HepG2 (cell line): ENCODE results near the gene ZCCHC3. TPM values are rescaled to one million over a fixed set of nuclear protein-coding genes. Genes with fewer than 3 reads are reported as not detected.
A peak's percentile ranks its signal among the peaks of the same experiment; 100 is the strongest.

Experiments
- AGO2 ChIP-seq: fragments of 200-400 bp; formaldehyde crosslinking; optimal IDR thresholded peaks from 2 replicates; pipeline ENCODE3; 2017; ENCODE audit warnings: mild to moderate bottlenecking, low read depth, low read length, moderate library complexity
- CEBPZ ChIP-seq: IDR thresholded peaks from 2 replicates; pipeline ENCODE4 v1.6.1; 2012; ENCODE audit warnings: low read length, improper control_type of control experiment
- FOSL2 ChIP-seq: sonication (generic); formaldehyde crosslinking; IDR thresholded peaks from 2 replicates; pipeline ENCODE4 v1.4.0; 2020; ENCODE audit warnings: missing genetic modification reagents
- GMEB1 ChIP-seq: sonication (generic); formaldehyde crosslinking; IDR thresholded peaks from 2 replicates; pipeline ENCODE4 v1.5.1; 2020; ENCODE audit warnings: missing genetic modification reagents, mild to moderate bottlenecking, borderline replicate concordance
- HMG20B ChIP-seq: conservative IDR thresholded peaks from 2 replicates; pipeline ENCODE4 v1.6.1; 2016; ENCODE audit warnings: missing genetic modification reagents, missing compliant biosample characterization
- PHB2 ChIP-seq: fragments of 450-650 bp; IDR thresholded peaks from 2 replicates; pipeline ENCODE4 v1.6.1; 2018; ENCODE audit not compliant: partially characterized antibody
- PRDM4 ChIP-seq: sonication (generic); formaldehyde crosslinking; IDR thresholded peaks from 2 replicates; pipeline ENCODE4 v1.9.0; 2021; ENCODE audit warnings: missing genetic modification reagents, borderline replicate concordance
- ZFP90 ChIP-seq: sonication (generic); formaldehyde crosslinking; IDR thresholded peaks from 2 replicates; pipeline ENCODE4 v1.8.0; 2022; ENCODE audit warnings: missing genetic modification reagents, mild to moderate bottlenecking, inconsistent platforms, borderline replicate concordance
- ZNF337 ChIP-seq: sonication (generic); formaldehyde crosslinking; IDR thresholded peaks from 2 replicates; pipeline ENCODE4 v1.5.1; 2020; ENCODE audit warnings: missing genetic modification reagents, low read depth, mild to moderate bottlenecking, borderline replicate concordance
- ZNF496 ChIP-seq: sonication (generic); formaldehyde crosslinking; IDR thresholded peaks from 2 replicates; pipeline ENCODE4 v1.8.1; 2023; ENCODE audit warnings: mild to moderate bottlenecking, moderate library complexity, missing genetic modification reagents; ENCODE audit not compliant: insufficient replicate concordance
- ZNF574 ChIP-seq: sonication (generic); formaldehyde crosslinking; IDR thresholded peaks from 2 replicates; pipeline ENCODE4 v1.4.0; 2020; ENCODE audit warnings: missing genetic modification reagents
- ZNF670 ChIP-seq: sonication (generic); formaldehyde crosslinking; IDR thresholded peaks from 2 replicates; pipeline ENCODE4 v1.8.0; 2022; ENCODE audit warnings: mild to moderate bottlenecking, missing genetic modification reagents, borderline replicate concordance
- polyA plus RNA-seq, 8 experiments: library from polyadenylated mRNA; depleted of rRNA in 3 of 8; stranded (reverse) in 7 of 8; unstranded in 1 of 8; fragments of >200 nt; fragmentation: Illumina TruSeq in 4 of 8; extraction: Trizol in 4 of 8; gene quantifications; 2 replicates each; pipeline versions ENCODE4 v1.2.1 to v1.2.3, GENCODE V29; 2011 to 2016; ENCODE audit warnings: low read depth in 4 of 8, missing spikeins in 1 of 8, mixed read lengths in 1 of 8; ENCODE audit not compliant: insufficient read depth in 1 of 8
- total RNA-seq, 5 experiments: library from RNA; depleted of rRNA; stranded (reverse); fragments of >200 nt; fragmentation: Illumina TruSeq; extraction: Trizol; gene quantifications; 2 replicates each; pipeline ENCODE4 v1.2.3, GENCODE V29; 2016; ENCODE audit warnings: low read depth in 1 of 5
- TF ChIP-seq, protein P1 (sequence below): fragments of 450-650 bp; IDR thresholded peaks from 2 replicates; pipeline ENCODE4 v1.6.1; 2017; ENCODE audit warnings: mild to moderate bottlenecking

ZCCHC3 gene
- total and polyA plus RNA-seq, 2 of the 13 experiments (the other 11 are each of a cell fraction or from before 2014, with no cell fraction given): 46.6 to 63.0 TPM

- TF ChIP-seq CEBPZ (no peak), ZNF496 (CRISPR knock-in tag) (no peak), HMG20B (CRISPR knock-in tag) (0 out of 2 replicates have a peak, but pooled peaks have one; percentile 17), PRDM4 (CRISPR knock-in tag) (no peak; the same call in 1 of the 2 replicates), ZNF574 (no peak), ZNF337 (CRISPR knock-in tag) (no peak), ZNF670 (CRISPR knock-in tag) (no peak), ZFP90 (CRISPR knock-in tag) (peak; percentile 58; the same call in 1 of the 2 replicates), FOSL2 (CRISPR knock-in tag) (peak; percentile 21; the same call in 1 of the 2 replicates), AGO2 (peak; percentile 92), PHB2 (no peak), GMEB1 (CRISPR knock-in tag) (peak; percentile 67; the same call in 1 of the 2 replicates)
- TF ChIP-seq, protein P1, sequence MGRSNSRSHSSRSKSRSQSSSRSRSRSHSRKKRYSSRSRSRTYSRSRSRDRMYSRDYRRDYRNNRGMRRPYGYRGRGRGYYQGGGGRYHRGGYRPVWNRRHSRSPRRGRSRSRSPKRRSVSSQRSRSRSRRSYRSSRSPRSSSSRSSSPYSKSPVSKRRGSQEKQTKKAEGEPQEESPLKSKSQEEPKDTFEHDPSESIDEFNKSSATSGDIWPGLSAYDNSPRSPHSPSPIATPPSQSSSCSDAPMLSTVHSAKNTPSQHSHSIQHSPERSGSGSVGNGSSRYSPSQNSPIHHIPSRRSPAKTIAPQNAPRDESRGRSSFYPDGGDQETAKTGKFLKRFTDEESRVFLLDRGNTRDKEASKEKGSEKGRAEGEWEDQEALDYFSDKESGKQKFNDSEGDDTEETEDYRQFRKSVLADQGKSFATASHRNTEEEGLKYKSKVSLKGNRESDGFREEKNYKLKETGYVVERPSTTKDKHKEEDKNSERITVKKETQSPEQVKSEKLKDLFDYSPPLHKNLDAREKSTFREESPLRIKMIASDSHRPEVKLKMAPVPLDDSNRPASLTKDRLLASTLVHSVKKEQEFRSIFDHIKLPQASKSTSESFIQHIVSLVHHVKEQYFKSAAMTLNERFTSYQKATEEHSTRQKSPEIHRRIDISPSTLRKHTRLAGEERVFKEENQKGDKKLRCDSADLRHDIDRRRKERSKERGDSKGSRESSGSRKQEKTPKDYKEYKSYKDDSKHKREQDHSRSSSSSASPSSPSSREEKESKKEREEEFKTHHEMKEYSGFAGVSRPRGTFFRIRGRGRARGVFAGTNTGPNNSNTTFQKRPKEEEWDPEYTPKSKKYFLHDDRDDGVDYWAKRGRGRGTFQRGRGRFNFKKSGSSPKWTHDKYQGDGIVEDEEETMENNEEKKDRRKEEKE: no peak
These were observed 780 bp downstream of the ZCCHC3 start (continued) for GRCh38 chr20:297925-298775.
